IMR-90 (cell line): ENCODE results near the gene COL8A1. TPM values are rescaled to one million over a fixed set of nuclear protein-coding genes. Genes with fewer than 3 reads are reported as not detected.

ENCODE experiments used
- ATAC-seq: fragments of 200-7000 bp; cut with Tn5 transposase; 2 replicates; pipeline ENCODE4 v1.9.1; 2020; ENCODE audit warnings: low read depth, mild to moderate bottlenecking, moderate library complexity
- BruUV-seq: library from RNA; stranded (reverse); fragments of 400-500 nt; replicated peaks from 2 replicates; lab custom pipeline; 2021; lab: Mats Ljungman, UMichigan
- CTCF ChIA-PET: fragments of 300-600 bp; formaldehyde crosslinking; extraction: SDS; loops from one replicate; lab custom pipeline; 2021; ENCODE audit warnings: antibody characterized with exemption; lab: Yijun Ruan, JAX
- POLR2A ChIA-PET: fragments of 300-600 bp; sonication (Branson Sonifier 250); formaldehyde crosslinking; loops from one replicate; lab custom pipeline; 2022; ENCODE audit warnings: antibody characterized with exemption; ENCODE audit not compliant: unreplicated experiment; lab: Charles Lee
- DNase-seq: peaks from one replicate; pipeline ENCODE4 v3.0.0; 2013
- H2AFZ ChIP-seq: replicated peaks from 2 replicates; pipeline ENCODE3; 2013; ENCODE audit warnings: low read length, mild to moderate bottlenecking; ENCODE audit not compliant: poor library complexity
- H2AK5ac ChIP-seq: 2 replicates; pipeline ENCODE4 v1.6.1; 2013; ENCODE audit warnings: low read depth, low read length, inconsistent platforms
- H2AK9ac ChIP-seq: replicated peaks from 2 replicates; pipeline ENCODE3; 2013; ENCODE audit warnings: mild to moderate bottlenecking, low read depth, low read length, moderate library complexity; ENCODE audit not compliant: poor library complexity
- H2BK120ac ChIP-seq: 2 replicates; pipeline ENCODE4 v1.6.1; 2013; ENCODE audit warnings: low read depth, low read length, inconsistent platforms
- H2BK15ac ChIP-seq: 3 replicates; pipeline ENCODE4 v1.6.1; 2013; ENCODE audit warnings: low read depth, low read length, inconsistent platforms
- H2BK20ac ChIP-seq: 2 replicates; pipeline ENCODE4 v1.6.1; 2013; ENCODE audit warnings: low read depth, mild to moderate bottlenecking, inconsistent platforms, low read length, moderate library complexity
- H2BK5ac ChIP-seq: 2 replicates; pipeline ENCODE4 v1.6.1; 2013; ENCODE audit warnings: mild to moderate bottlenecking, low read depth, low read length, inconsistent platforms; ENCODE audit not compliant: poor library complexity, severe bottlenecking
- H3K14ac ChIP-seq: replicated peaks from 2 replicates; pipeline ENCODE4 v1.6.1; 2013; ENCODE audit warnings: low read depth, low read length, inconsistent platforms
- H3K18ac ChIP-seq: 2 replicates; pipeline ENCODE4 v1.6.1; 2013; ENCODE audit warnings: low read depth, low read length, control low read depth
- H3K23ac ChIP-seq: 2 replicates; pipeline ENCODE4 v1.6.1; 2013; ENCODE audit warnings: low read depth, low read length, inconsistent platforms
- H3K27ac ChIP-seq: 2 replicates; pipeline ENCODE4 v1.5.1; 2013; ENCODE audit warnings: mild to moderate bottlenecking, control low read depth, low read length; ENCODE audit not compliant: insufficient read depth
- H3K27me3 ChIP-seq: 2 replicates; pipeline ENCODE4 v1.6.1; 2013; ENCODE audit warnings: low read length; ENCODE audit not compliant: control insufficient read depth, insufficient read depth
- H3K36me3 ChIP-seq: 2 replicates; pipeline ENCODE4 v1.6.1; 2013; ENCODE audit warnings: low read length, mixed read lengths; ENCODE audit not compliant: control insufficient read depth, insufficient read depth
- H3K4ac ChIP-seq: 2 replicates; pipeline ENCODE4 v1.6.1; 2013; ENCODE audit warnings: low read depth, low read length, inconsistent platforms
- H3K4me1 ChIP-seq: 2 replicates; pipeline ENCODE4 v1.6.1; 2013; ENCODE audit warnings: low read length, mixed read lengths; ENCODE audit not compliant: control insufficient read depth, insufficient read depth
- H3K4me2 ChIP-seq: 2 replicates; pipeline ENCODE4 v1.6.1; 2013; ENCODE audit warnings: low read depth, mild to moderate bottlenecking, control low read depth, low read length, moderate library complexity
- H3K4me3 ChIP-seq: 2 replicates; pipeline ENCODE4 v1.5.1; 2013; ENCODE audit warnings: low read depth, mild to moderate bottlenecking, control low read depth, low read length, moderate library complexity; ENCODE audit not compliant: insufficient read depth
- H3K56ac ChIP-seq: 2 replicates; pipeline ENCODE4 v1.6.1; 2013; ENCODE audit warnings: low read length, inconsistent platforms; ENCODE audit not compliant: insufficient read depth; ENCODE audit errors: extremely low read depth
- H3K79me1 ChIP-seq, 2 experiments: 2 replicates each; pipeline ENCODE4 v1.6.1; 2013; ENCODE audit warnings: low read length in 2 of 2, inconsistent platforms in 1 of 2, low read depth in 1 of 2
- H3K9ac ChIP-seq: 2 replicates; pipeline ENCODE4 v1.6.1; 2013; ENCODE audit warnings: low read depth, low read length, control low read depth
- H3K9me1 ChIP-seq: 2 replicates; pipeline ENCODE4 v1.6.1; 2013; ENCODE audit warnings: low read length, inconsistent platforms; ENCODE audit not compliant: insufficient read depth
- H3K9me3 ChIP-seq: 2 replicates; pipeline ENCODE4 v1.6.1; 2013; ENCODE audit warnings: low read length; ENCODE audit not compliant: control insufficient read depth, insufficient read depth
- H4K20me1 ChIP-seq: 2 replicates; pipeline ENCODE4 v1.6.1; 2013; ENCODE audit warnings: low read length, inconsistent platforms; ENCODE audit not compliant: insufficient read depth
- H4K5ac ChIP-seq: 2 replicates; pipeline ENCODE4 v1.6.1; 2013; ENCODE audit warnings: mild to moderate bottlenecking, low read depth, low read length, control low read depth
- H4K8ac ChIP-seq, 2 experiments: 2 replicates each; pipeline ENCODE4 v1.6.1; 2013; ENCODE audit warnings: low read depth in 2 of 2, low read length in 2 of 2, control low read depth in 1 of 2, inconsistent platforms in 1 of 2
- H4K91ac ChIP-seq: 2 replicates; pipeline ENCODE4 v1.6.1; 2013; ENCODE audit warnings: low read depth, low read length, inconsistent platforms; ENCODE audit not compliant: insufficient read depth
- CEBPB ChIP-seq: IDR thresholded peaks from 2 replicates; pipeline ENCODE4 v1.6.1; 2012; ENCODE audit warnings: low read depth, low read length, improper control_type of control experiment
- CHD1 ChIP-seq: IDR thresholded peaks from 2 replicates; pipeline ENCODE4 v1.6.1; 2012; ENCODE audit warnings: low read depth, low read length, improper control_type of control experiment
- CTCF ChIP-seq: conservative IDR thresholded peaks from 2 replicates; pipeline ENCODE4 v1.5.1; 2012; ENCODE audit warnings: mild to moderate bottlenecking, low read depth, low read length, improper control_type of control experiment
- ELK1 ChIP-seq: fragments of 150-350 bp; IDR thresholded peaks from 2 replicates; pipeline ENCODE4 v1.6.1; 2016; ENCODE audit warnings: low read depth, mild to moderate bottlenecking, low read length, moderate library complexity, borderline replicate concordance
- FOS ChIP-seq: fragments of 150-350 bp; IDR thresholded peaks from 2 replicates; pipeline ENCODE4 v1.6.1; 2016; ENCODE audit warnings: low read depth, low read length
- MAFK ChIP-seq: IDR thresholded peaks from 2 replicates; pipeline ENCODE4 v1.6.1; 2012; ENCODE audit warnings: low read depth, low read length, improper control_type of control experiment
- MAZ ChIP-seq: IDR thresholded peaks from 2 replicates; pipeline ENCODE4 v1.6.1; 2012; ENCODE audit warnings: low read depth, mild to moderate bottlenecking, low read length, improper control_type of control experiment, moderate library complexity, borderline replicate concordance
- POLR2A ChIP-seq: IDR thresholded peaks from 2 replicates; pipeline ENCODE4 v1.6.1; 2012; ENCODE audit warnings: mild to moderate bottlenecking, low read depth, low read length
- RAD21 ChIP-seq: IDR thresholded peaks from 2 replicates; pipeline ENCODE4 v1.6.1; 2012; ENCODE audit warnings: low read length, improper control_type of control experiment
- RCOR1 ChIP-seq: IDR thresholded peaks from 2 replicates; pipeline ENCODE4 v1.6.1; 2012; ENCODE audit warnings: mild to moderate bottlenecking, low read length, improper control_type of control experiment; ENCODE audit not compliant: insufficient replicate concordance
- RFX5 ChIP-seq: IDR thresholded peaks from 2 replicates; pipeline ENCODE4 v1.8.0; 2012; ENCODE audit warnings: low read depth, mild to moderate bottlenecking, low read length, moderate library complexity
- SMC3 ChIP-seq: fragments of 150-350 bp; IDR thresholded peaks from 2 replicates; pipeline ENCODE4 v1.6.1; 2016; ENCODE audit warnings: low read depth, mild to moderate bottlenecking, antibody characterized with exemption, low read length, moderate library complexity
- USF2 ChIP-seq: fragments of 150-350 bp; IDR thresholded peaks from 2 replicates; pipeline ENCODE4 v1.6.1; 2017; ENCODE audit warnings: mild to moderate bottlenecking, antibody characterized with exemption, low read length, low read depth
- WGBS, 2 experiments: methylation state at CpG; one replicate each; pipeline versions ENCODE4 v1.1.5 to v1.1.7; 2013; ENCODE audit warnings: missing lambda C conversion rate in 2 of 2; ENCODE audit not compliant: insufficient read length in 1 of 2; ENCODE audit errors: extremely low coverage in 2 of 2; 5-methylcytosine and 5-hydroxymethylcytosine counted together
- dilution Hi-C: fragments of 300-500 bp; cut with HindIII; formaldehyde crosslinking; loops from one replicate; pipeline ENCODE4 v1.14.3; 2018; ENCODE audit warnings: low sequenced_read_pairs; ENCODE audit not compliant: unreplicated experiment
- in situ Hi-C: fragments of 300-500 bp; cut with MboI; formaldehyde crosslinking; loops from 3 replicates; pipeline ENCODE4 v1.14.3; 2019; ENCODE audit warnings: low sequenced_read_pairs, inconsistent platforms, mixed read lengths
- intact Hi-C: fragments of 100-400 bp; cut with micrococcal nuclease; formaldehyde crosslinking; loops from 2 replicates; pipeline ENCODE4 v1.10.0; 2022
- polyA plus RNA-seq, 3 experiments: library from polyadenylated mRNA; depleted of rRNA; stranded (reverse); fragments of >200 nt; gene quantifications; 2 replicates each; pipeline ENCODE4 v1.2.3, GENCODE V29; 2012; ENCODE audit warnings: low replicate concordance in 1 of 3
- total RNA-seq: library from RNA; depleted of rRNA; stranded (reverse); fragments of >200 nt; gene quantifications from 2 replicates; pipeline ENCODE4 v1.2.3, GENCODE V29; 2012

The COL8A1 gene
- total and polyA plus RNA-seq, 2 of the 4 experiments (the other 2 are of a cell fraction) = 119 to 151 TPM

GRCh38 chr3:99768808-99769501 is 130.6 kb downstream of the COL8A1 start (continued):
- no peak for TF ChIP-seq MAZ

- Histone ChIP-seq H3K56ac (no peak overlapping the region), H2AK5ac (no peak overlapping the region), H3K36me3 (peaks cover 4% of the 10 kb centered on the region), H4K5ac (no peak overlapping the region), H3K4me3 (no peak overlapping the region), H3K9ac (no peak overlapping the region), H2BK120ac (no peak overlapping the region), H3K23ac (no peak overlapping the region), H3K14ac (no peak overlapping the region), H3K4me2 (no peak overlapping the region), H3K79me1 (peaks cover 4 to 6% of the 10 kb centered on the region in 2 experiments; a peak in 1 of 4 replicates), H4K8ac (no peak overlapping the region), H3K9me1 (peaks cover 11% of the 10 kb centered on the region), H2AK9ac (no peak overlapping the region), H2BK5ac (no peak overlapping the region), H2AFZ (no peak overlapping the region), H3K27me3 (no peaks in the 10 kb centered on the region), H2BK20ac (no peak overlapping the region), H3K4ac (no peak overlapping the region), H2BK15ac (no peak overlapping the region), H3K27ac (no peak overlapping the region), H3K4me1 (peaks cover 9% of the 10 kb centered on the region; the same call in 1 of the 2 replicates), H4K20me1 (no peaks in the 10 kb centered on the region), H3K9me3 (no peaks in the 10 kb centered on the region), H4K91ac (no peak overlapping the region), H3K18ac (no peak overlapping the region)
- in situ Hi-C loops (loop anchor here (25.0 kb wide), 1 partner anchor 1160 kb away; no protein-coding TSS in a partner anchor), intact Hi-C loops (no loop called here), dilution Hi-C loops (loop anchor here (25.0 kb wide), 1 partner anchor 760 kb away; no protein-coding TSS in a partner anchor)
- DNase-seq (no peak), ATAC-seq (no peak)
- WGBS, 2 experiments = no CpG with 5 or more reads among the region's 3 CpGs
- ChIA-PET POLR2A (no interaction called here), CTCF (no interaction called here)
- BruUV-seq = no TSS peak
- no peak for TF ChIP-seq MAFK
- no peak for TF ChIP-seq CEBPB
- no peak for TF ChIP-seq FOS
- no peak for TF ChIP-seq USF2
- no peak for TF ChIP-seq RFX5
- no peak for TF ChIP-seq POLR2A
- no peak for TF ChIP-seq CHD1
- TF ChIP-seq SMC3 = no peak
- TF ChIP-seq RCOR1 = no peak
- no peak for TF ChIP-seq ELK1
- TF ChIP-seq RAD21 = no peak
- no peak for TF ChIP-seq CTCF
These were observed 133.8 kb downstream of the COL8A1 start for GRCh38 chr3:99772171-99772570.
